GM19099 (cell line): ENCODE results near the gene ANK2.

Experiments
- POLR2A ChIP-seq: IDR thresholded peaks from 3 replicates; pipeline ENCODE4 v1.6.1; 2011; ENCODE audit warnings: low read depth; ENCODE audit not compliant: insufficient read length; ENCODE audit errors: extremely low read depth

The ANK2 gene

DNA sequence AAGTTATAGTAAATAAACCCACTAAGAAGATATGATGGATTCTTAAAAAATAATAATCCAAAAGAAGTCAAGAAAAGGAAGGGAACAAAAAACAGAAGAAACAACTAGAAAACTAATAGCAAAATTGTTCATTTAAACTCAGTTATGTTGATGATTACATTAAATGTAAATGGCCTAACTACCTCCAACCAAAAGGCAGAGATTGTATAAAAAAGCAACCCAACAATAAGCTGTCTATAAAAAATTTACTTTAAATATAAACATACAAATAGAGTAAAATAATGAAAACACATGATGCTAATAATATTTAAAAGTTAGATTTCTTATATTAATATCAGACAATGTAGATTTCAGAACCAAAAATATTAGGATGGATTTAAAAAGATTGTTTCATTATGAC, 371.5 kb downstream of the ANK2 start:
- TF ChIP-seq POLR2A: no peak

DNA sequence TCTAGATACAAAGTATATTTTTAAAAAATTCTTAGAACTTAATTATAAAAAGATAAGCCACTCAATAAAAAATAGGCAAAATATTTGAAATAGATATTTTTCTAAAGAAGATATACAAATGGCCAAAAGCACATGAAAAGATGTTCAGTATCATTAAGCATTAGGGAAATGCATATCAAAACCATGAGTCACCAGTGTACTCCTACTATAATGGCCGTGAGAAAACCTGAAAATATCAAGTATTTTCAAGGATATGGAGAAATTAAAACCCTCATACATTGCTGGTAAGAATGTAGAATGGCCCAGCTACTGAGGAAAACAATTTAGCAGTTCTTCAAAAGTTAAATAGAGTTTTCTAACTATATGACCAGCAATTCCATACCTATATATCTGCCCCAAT, 374.2 kb downstream of the ANK2 start:
- TF ChIP-seq POLR2A: no peak

DNA sequence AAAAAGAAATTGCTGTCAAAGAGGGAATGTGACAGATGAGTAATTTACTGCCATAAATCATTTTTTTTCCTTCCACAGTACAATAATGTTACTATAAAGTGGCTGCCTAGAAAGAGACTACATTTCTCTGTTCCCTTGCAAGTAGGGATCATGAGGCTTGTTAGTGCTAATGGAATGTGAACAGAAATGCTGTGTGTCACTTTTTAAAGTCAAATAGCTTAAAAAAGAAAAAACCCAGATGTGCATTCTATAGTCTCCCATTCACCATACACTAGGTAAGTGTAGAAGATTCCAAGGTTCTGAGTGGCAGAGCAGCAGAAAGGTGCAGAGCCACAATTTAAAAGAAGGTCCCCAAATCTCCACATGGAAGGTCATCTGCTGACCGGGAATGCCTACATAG, 383.7 kb downstream of the ANK2 start:
- TF ChIP-seq POLR2A: no peak
